ENCODE data around the gene REC8. TPM values are rescaled to one million over a fixed set of nuclear protein-coding genes. Genes with fewer than 3 reads are reported as not detected.
"Not testable (repeated sequence)": the region's sequence is repeated elsewhere in the genome, so short reads cannot be mapped to it uniquely, and the experiment has no call there.

The REC8 gene
- polyA plus RNA-seq, 1 donor (not counting 4 experiments of a cell fraction or from before 2014, with no cell fraction given) = 6.3 TPM

- peaks cover 15% of the 10 kb centered on the region for H3K4me1 ChIP-seq (ENCODE audit: control insufficient read depth, extremely low read depth, insufficient read depth, low read length)
- no peaks in the 10 kb centered on the region for H3K9me3 ChIP-seq (ENCODE audit: control insufficient read depth, low read depth, low read length)
- H2AFZ ChIP-seq (ENCODE audit: control insufficient read depth, low read length) = no peak overlapping the region
- H3K79me2 ChIP-seq (ENCODE audit: control insufficient read depth, insufficient read depth, low read length) = peaks cover 30% of the 10 kb centered on the region
- DNase-seq (ENCODE audit: low read depth, low spot score) = no peak
- H3K4me3 ChIP-seq (ENCODE audit: control insufficient read depth in 2 of 3, extremely low read depth in 1 of 3, insufficient read depth in 2 of 3, low read depth in 1 of 3, low read length in 3 of 3) = no peak overlapping the region
- H3K9ac ChIP-seq (ENCODE audit: control insufficient read depth, extremely low read depth, insufficient read depth, low read length) = no peak overlapping the region
- H3K36me3 ChIP-seq (ENCODE audit: control insufficient read depth in 2 of 2, extremely low read depth in 1 of 2, insufficient read depth in 2 of 2, low read length in 2 of 2) = peaks cover 1 to 4% of the 10 kb centered on the region in 2 experiments
- no peaks in the 10 kb centered on the region for H4K20me1 ChIP-seq (ENCODE audit: control insufficient read depth, extremely low read depth, insufficient read depth, low read length)
- dilution Hi-C loops (cut with MboI; ENCODE audit: extremely low pct_ligation_motif_present, low sequenced_read_pairs) = no loop called here
- no peaks in the 10 kb centered on the region for H3K9me1 ChIP-seq (ENCODE audit: control insufficient read depth, extremely low read depth, insufficient read depth, low read length)
- no peak overlapping the region for H3K4me2 ChIP-seq (ENCODE audit: control insufficient read depth, extremely low read depth, insufficient read depth, low read depth, low read length)
- no peak for TF ChIP-seq EZH2 (IDR thresholded peaks at IDR 0.05; ENCODE audit: low read length)
- TF ChIP-seq CTCF (optimal IDR thresholded peaks at IDR 0.05 in 1 of 3, IDR thresholded peaks at IDR 0.05 in 1 of 3, conservative IDR thresholded peaks at IDR 0.05 in 1 of 3; ENCODE audit: extremely low read depth in 1 of 3, insufficient read depth in 2 of 3, low read length in 3 of 3) = no peak
- H3K27ac ChIP-seq (ENCODE audit: control insufficient read depth, insufficient read depth, low read length) = no peak overlapping the region
- no peaks in the 10 kb centered on the region for H3K27me3 ChIP-seq (ENCODE audit: control insufficient read depth, extremely low read depth, insufficient read depth, low read length)
- no peak for FAIRE-seq
Measured at GRCh38 chr14:24198814-24199524, 27.1 kb downstream of the REC8 start.

GRCh38 chr14:24202538-24202937 lies 30.7 kb downstream of the REC8 start:
- H3K4me3 ChIP-seq (ENCODE audit: control insufficient read depth in 2 of 3, extremely low read depth in 1 of 3, insufficient read depth in 2 of 3, low read depth in 1 of 3, low read length in 3 of 3); H3K9ac ChIP-seq (ENCODE audit: control insufficient read depth, extremely low read depth, insufficient read depth, low read length); H2AFZ ChIP-seq (ENCODE audit: control insufficient read depth, low read length); FAIRE-seq; dilution Hi-C loops (cut with MboI; ENCODE audit: extremely low pct_ligation_motif_present, low sequenced_read_pairs); H3K4me1 ChIP-seq (ENCODE audit: control insufficient read depth, extremely low read depth, insufficient read depth, low read length); H3K9me1 ChIP-seq (ENCODE audit: control insufficient read depth, extremely low read depth, insufficient read depth, low read length); H3K27me3 ChIP-seq (ENCODE audit: control insufficient read depth, extremely low read depth, insufficient read depth, low read length); H4K20me1 ChIP-seq (ENCODE audit: control insufficient read depth, extremely low read depth, insufficient read depth, low read length); H3K4me2 ChIP-seq (ENCODE audit: control insufficient read depth, extremely low read depth, insufficient read depth, low read depth, low read length); DNase-seq (ENCODE audit: low read depth, low spot score); H3K27ac ChIP-seq (ENCODE audit: control insufficient read depth, insufficient read depth, low read length); H3K79me2 ChIP-seq (ENCODE audit: control insufficient read depth, insufficient read depth, low read length); H3K9me3 ChIP-seq (ENCODE audit: control insufficient read depth, low read depth, low read length): not testable (repeated sequence)
- peaks cover 14 to 22% of the 10 kb centered on the region in 2 experiments for H3K36me3 ChIP-seq (ENCODE audit: control insufficient read depth in 2 of 2, extremely low read depth in 1 of 2, insufficient read depth in 2 of 2, low read length in 2 of 2)

GRCh38 chr14:24203249-24203886 lies 31.5 kb downstream of the REC8 start:
- H3K27ac ChIP-seq (ENCODE audit: control insufficient read depth, insufficient read depth, low read length); H3K9ac ChIP-seq (ENCODE audit: control insufficient read depth, extremely low read depth, insufficient read depth, low read length); H4K20me1 ChIP-seq (ENCODE audit: control insufficient read depth, extremely low read depth, insufficient read depth, low read length); FAIRE-seq; H3K79me2 ChIP-seq (ENCODE audit: control insufficient read depth, insufficient read depth, low read length); H3K4me1 ChIP-seq (ENCODE audit: control insufficient read depth, extremely low read depth, insufficient read depth, low read length); H2AFZ ChIP-seq (ENCODE audit: control insufficient read depth, low read length); DNase-seq (ENCODE audit: low read depth, low spot score); H3K27me3 ChIP-seq (ENCODE audit: control insufficient read depth, extremely low read depth, insufficient read depth, low read length); H3K4me2 ChIP-seq (ENCODE audit: control insufficient read depth, extremely low read depth, insufficient read depth, low read depth, low read length); dilution Hi-C loops (cut with MboI; ENCODE audit: extremely low pct_ligation_motif_present, low sequenced_read_pairs); H3K9me3 ChIP-seq (ENCODE audit: control insufficient read depth, low read depth, low read length); H3K9me1 ChIP-seq (ENCODE audit: control insufficient read depth, extremely low read depth, insufficient read depth, low read length); H3K4me3 ChIP-seq (ENCODE audit: control insufficient read depth in 2 of 3, extremely low read depth in 1 of 3, insufficient read depth in 2 of 3, low read depth in 1 of 3, low read length in 3 of 3): not testable (repeated sequence)
- H3K36me3 ChIP-seq (ENCODE audit: control insufficient read depth in 2 of 2, extremely low read depth in 1 of 2, insufficient read depth in 2 of 2, low read length in 2 of 2) = peaks cover 19 to 25% of the 10 kb centered on the region in 2 experiments

Data from keratinocyte (primary cell).